GM11168 (cell line): ENCODE results near the gene ICA1.
"Not testable (repeated sequence)": the region's sequence is repeated elsewhere in the genome, so short reads cannot be mapped to it uniquely, and the experiment has no call there.

Source experiments
- in situ Hi-C: fragments of 300-500 bp; cut with MboI; formaldehyde crosslinking; loops from one replicate; pipeline ENCODE4 v1.12.0; 2022; ENCODE audit warnings: low sequenced_read_pairs; ENCODE audit not compliant: unreplicated experiment

Gene ICA1

GRCh38 chr7:8068892-8069686 lies 192.9 kb downstream of the ICA1 start:
- in situ Hi-C loops, result no loop called here

GRCh38 chr7:8065356-8065813 lies 196.6 kb downstream of the ICA1 start:
- in situ Hi-C loops, result no loop called here

GRCh38 chr7:8064828-8065227 lies 197.1 kb downstream of the ICA1 start:
- in situ Hi-C loops, result no loop called here

GRCh38 chr7:8063706-8064297 lies 198.2 kb downstream of the ICA1 start:
- in situ Hi-C loops, result no loop called here

- in situ Hi-C loops, result not testable (repeated sequence)
These were observed 198.7 kb downstream of the ICA1 start for GRCh38 chr7:8063300-8063699.
